Muscle of back (tissue), 11 donors: ENCODE data around the gene PPP6R3. TPM values are rescaled to one million over a fixed set of nuclear protein-coding genes. Genes with fewer than 3 reads are reported as not detected.
"Not testable (repeated sequence)": the region's sequence is repeated elsewhere in the genome, so short reads cannot be mapped to it uniquely, and the experiment has no call there.

Source experiments
- DNase-seq, 3 donors: peaks; one replicate each; pipeline versions ENCODE4 v3.0.0 to v3.0.0-alpha.2; 2013
- polyA plus RNA-seq, 10 donors: library from polyadenylated mRNA; unstranded; fragments of 120-200 nt; gene quantifications; one replicate each; pipeline ENCODE4 v1.2.1, GENCODE V29; 2013; ENCODE audit not compliant: insufficient read length in 10 of 10

The PPP6R3 gene
- polyA plus RNA-seq, 10 donors: 42.0 to 75.3 (median 56.0) TPM

- DNase-seq: no peak
These were observed 64.1 kb downstream of the PPP6R3 start for GRCh38 chr11:68524681-68525080.

DNA sequence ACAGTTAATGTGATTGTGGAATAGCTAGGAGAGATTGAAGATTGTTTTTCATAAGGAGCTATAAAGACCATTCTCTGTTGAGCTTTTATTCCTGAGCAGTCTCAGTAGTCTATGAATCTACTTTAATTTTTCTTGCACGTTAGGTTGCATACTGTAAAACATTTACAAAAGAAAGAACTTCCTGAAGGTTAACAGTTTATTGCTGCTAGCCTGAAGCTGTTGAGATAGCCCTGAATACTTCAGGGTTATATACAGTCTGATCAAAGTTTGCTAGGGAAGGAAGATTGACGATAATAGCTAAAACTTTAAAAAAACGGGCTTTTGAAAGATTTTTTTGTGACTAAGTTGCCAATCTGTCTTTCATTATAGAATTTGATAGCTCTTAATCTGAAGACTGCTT, 64.8 kb downstream of the PPP6R3 start:
- no peak for DNase-seq

GRCh38 chr11:68525930-68526329, 65.4 kb downstream of the PPP6R3 start:
- peak in 1 of 3 donors; percentile 35 for DNase-seq

DNA sequence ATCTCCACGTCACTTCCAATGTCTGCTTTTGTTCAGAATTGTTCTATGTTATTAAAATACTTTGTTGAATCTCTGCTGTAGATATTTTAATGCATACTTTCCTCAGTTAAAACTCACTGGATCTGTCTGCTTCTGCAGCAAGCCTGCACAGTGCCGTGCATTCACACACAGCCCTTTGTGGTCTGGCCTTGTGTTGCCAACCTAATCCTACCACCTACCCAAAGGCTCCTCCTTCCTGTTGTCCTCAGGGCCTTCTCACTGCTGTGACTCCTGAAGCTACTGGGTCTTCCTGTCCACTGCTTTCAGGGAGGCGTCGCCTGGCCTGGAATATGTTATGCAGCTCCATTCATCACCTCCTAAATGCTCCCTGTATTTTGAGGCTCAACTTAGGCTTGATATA, 67.0 kb downstream of the PPP6R3 start:
- DNase-seq: no peak

DNA sequence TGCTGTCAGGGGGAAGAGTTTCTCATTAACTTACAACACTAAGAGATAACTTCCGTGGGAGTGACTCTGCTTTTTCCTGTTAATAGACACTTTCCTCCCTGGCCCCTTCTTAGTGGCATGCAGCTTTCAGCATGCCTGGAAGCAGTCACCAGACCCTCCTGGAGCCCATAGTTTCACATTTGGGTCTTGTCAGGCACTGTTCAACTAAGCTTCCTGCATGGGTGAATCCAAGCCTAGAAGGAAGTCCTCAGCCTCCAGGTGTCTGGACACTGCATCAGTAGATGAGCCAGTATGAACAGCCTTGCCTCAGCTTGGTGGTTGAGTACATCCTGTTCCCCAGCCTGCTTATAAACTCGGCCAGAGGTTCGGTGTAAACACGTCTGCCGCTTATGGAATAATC, 68.1 kb downstream of the PPP6R3 start:
- DNase-seq: no peak

GRCh38 chr11:68531129-68531693, 70.7 kb downstream of the PPP6R3 start:
- no peak for DNase-seq

DNA sequence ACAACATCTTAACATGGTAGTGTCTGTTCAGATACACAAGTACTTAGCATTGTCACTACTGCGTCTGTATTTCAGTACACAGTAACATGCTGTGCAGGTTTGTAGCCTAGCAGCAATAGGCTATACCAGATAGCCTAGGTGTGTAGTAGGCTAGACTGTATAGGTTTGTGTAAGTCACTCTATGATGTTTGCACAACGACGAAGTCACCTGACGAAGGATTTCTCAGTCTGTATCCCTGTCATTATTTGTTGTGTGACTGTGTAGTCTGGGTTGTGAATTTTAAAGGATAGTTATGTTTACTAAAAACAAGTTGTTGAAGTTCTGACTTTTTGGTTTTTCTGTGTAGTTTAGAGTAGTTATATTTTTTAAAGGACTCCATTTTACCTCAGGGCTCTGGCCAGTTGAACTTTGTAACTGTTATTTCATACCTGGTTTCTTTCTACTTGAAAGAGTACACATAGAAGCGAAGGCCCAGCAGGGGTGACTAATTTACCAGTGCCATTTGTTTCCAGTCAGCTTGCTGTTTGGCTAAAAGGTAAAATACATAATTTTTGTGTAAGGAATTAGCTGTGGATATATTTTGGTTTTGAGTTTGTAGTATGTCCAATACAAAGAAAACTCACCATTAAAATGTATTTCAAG, 72.3 kb downstream of the PPP6R3 start:
- no peak for DNase-seq

- no peak for DNase-seq
These were observed 73.4 kb downstream of the PPP6R3 start for GRCh38 chr11:68533945-68534344.

- DNase-seq: no peak
These were observed 74.5 kb downstream of the PPP6R3 start for GRCh38 chr11:68535098-68535497.

DNA sequence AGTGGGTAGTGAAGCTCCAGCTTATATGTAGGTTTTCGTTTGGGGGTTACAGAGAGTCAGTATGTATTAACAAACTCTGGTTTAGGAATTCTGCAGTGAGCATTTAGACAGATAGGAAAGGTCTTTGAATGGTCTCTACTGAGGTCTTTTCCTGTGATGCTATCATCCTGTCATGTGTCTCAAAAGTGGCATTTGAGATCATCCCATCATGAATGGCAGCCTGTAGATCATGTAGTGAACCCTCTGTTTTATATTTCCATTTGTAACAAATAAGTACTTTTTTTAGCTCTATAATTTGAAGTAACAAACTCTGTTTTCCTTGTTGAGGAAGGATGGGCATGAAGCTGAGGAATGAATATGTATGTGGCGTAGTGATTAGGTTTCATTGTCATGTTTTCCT, 76.2 kb downstream of the PPP6R3 start:
- no peak for DNase-seq

- no peak for DNase-seq
These were observed 77.5 kb downstream of the PPP6R3 start for GRCh38 chr11:68538025-68538424.

GRCh38 chr11:68539395-68539794, 78.8 kb downstream of the PPP6R3 start:
- no peak for DNase-seq

DNA sequence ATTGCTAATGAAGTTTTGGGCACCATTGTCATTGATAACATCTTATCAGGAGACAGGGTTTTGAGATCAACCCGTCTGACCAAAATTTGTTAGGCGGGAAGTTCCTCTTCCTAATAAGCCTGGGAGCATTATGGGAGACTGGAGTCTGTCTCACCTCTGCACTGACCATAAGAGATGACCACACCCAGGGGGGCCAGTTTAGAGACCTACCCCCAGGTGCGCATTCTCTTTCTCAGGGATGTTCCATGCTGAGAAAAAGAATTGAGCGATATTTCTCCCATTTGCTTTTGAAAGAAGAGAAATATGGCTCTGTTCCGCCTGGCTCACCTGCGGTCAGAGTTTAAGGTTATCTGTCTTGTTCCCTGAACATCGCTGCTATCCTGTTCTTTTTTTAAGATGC, 80.0 kb downstream of the PPP6R3 start:
- DNase-seq: not testable (repeated sequence)

- no peak for DNase-seq
These were observed 80.6 kb downstream of the PPP6R3 start for GRCh38 chr11:68541116-68541515.

- DNase-seq: no peak
These were observed 81.4 kb downstream of the PPP6R3 start for GRCh38 chr11:68541991-68542390.

GRCh38 chr11:68542617-68543016, 82.1 kb downstream of the PPP6R3 start:
- peak; percentile 29 to 73 (median 34) for DNase-seq

- DNase-seq: no peak
These were observed 83.0 kb downstream of the PPP6R3 start for GRCh38 chr11:68543594-68543993.

DNA sequence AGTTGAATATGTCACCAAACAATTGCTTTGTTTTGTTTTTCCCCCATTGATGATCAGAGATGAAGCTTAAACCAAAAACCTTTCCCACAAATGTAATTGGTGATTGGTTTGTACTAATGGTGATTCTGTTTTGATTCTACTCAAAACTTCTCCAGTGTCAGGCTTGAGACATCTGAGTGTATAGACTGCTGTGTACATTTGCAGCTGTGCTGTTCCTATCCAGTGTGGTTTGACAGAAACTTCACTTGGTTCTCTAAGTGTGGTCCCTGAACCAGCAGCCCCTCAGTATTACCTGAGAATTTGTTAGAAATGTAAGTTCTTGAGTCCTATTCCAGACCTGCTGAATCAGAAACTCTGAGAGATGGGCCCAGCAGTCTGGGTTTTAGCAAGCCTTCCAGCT, 84.8 kb downstream of the PPP6R3 start:
- DNase-seq: no peak

- no peak for DNase-seq
These were observed 85.2 kb downstream of the PPP6R3 start for GRCh38 chr11:68545796-68546195.

DNA sequence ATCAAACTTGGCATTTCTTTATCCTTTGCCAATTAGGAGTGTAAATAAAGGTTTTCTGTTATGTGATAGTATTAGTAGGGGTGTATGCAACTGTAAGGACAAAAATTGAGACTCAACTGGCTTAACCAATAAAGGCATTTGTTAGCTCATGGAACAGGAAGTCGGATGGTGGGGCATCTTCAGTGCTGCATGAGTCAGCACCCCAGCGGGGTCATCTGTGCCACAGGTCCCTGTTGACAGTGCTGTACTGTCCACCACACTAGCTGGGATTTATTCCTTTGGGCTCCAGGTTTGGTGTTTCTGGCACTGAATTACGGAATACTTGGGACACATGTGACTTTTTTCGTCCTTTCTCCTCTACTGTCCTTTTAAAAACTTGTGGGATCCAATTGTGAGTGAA, 86.0 kb downstream of the PPP6R3 start:
- no peak for DNase-seq

GRCh38 chr11:68549789-68550484, 89.4 kb downstream of the PPP6R3 start:
- peak in 1 of 3 donors; percentile 18 for DNase-seq

DNA sequence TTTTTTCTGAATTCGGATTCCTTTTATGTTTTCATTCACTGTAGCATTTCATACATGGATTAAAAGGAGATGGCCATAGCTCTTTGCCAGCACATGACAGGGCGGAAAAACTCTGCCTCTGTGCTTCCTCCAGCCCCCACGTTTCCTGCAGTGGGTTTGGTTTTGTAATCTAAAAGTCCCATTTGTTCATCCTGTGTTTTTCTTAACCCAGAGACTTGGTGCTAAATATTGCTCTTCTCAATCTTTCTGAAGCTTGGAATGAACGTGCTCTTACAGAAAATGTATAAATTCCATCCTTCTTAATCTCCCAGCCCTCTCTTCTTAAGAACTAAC, 89.9 kb downstream of the PPP6R3 start:
- DNase-seq: peak in 2 of 3 donors; percentile 24 to 48

- no peak for DNase-seq
These were observed 90.7 kb downstream of the PPP6R3 start for GRCh38 chr11:68551223-68551622.

GRCh38 chr11:68551777-68552176, 91.2 kb downstream of the PPP6R3 start:
- no peak for DNase-seq
